Measurements from ENCODE around the gene GRM8.

Gene GRM8

GRCh38 chr7:126783613-126784012 lies 469.1 kb downstream of the GRM8 start:
- no peak overlapping the region for H3K4me3 Mint-ChIP-seq
- no peaks in the 10 kb centered on the region for H3K36me3 Mint-ChIP-seq (ENCODE audit: low read depth)
- H3K27ac Mint-ChIP-seq = no peak overlapping the region
- no peaks in the 10 kb centered on the region for H3K9me3 Mint-ChIP-seq
- peaks cover 8% of the 10 kb centered on the region for H3K27me3 Mint-ChIP-seq
- H3K4me1 Mint-ChIP-seq (ENCODE audit: low read depth) = no peaks in the 10 kb centered on the region

- Mint-ChIP-seq H3K27me3 (peaks cover 5% of the 10 kb centered on the region), H3K4me3 (no peak overlapping the region), H3K27ac (no peak overlapping the region), H3K4me1 (ENCODE audit: low read depth) (no peaks in the 10 kb centered on the region), H3K9me3 (no peaks in the 10 kb centered on the region), H3K36me3 (ENCODE audit: low read depth) (no peaks in the 10 kb centered on the region)
Measured at GRCh38 chr7:126780993-126781392, 471.7 kb downstream of the GRM8 start.

GRCh38 chr7:126778101-126778500 lies 474.6 kb downstream of the GRM8 start:
- Mint-ChIP-seq H3K4me3 (no peak overlapping the region), H3K27ac (no peak overlapping the region), H3K27me3 (peaks cover 5% of the 10 kb centered on the region), H3K4me1 (ENCODE audit: low read depth) (no peaks in the 10 kb centered on the region), H3K9me3 (no peaks in the 10 kb centered on the region), H3K36me3 (ENCODE audit: low read depth) (no peaks in the 10 kb centered on the region)

GRCh38 chr7:126776498-126776897 lies 476.2 kb downstream of the GRM8 start:
- no peaks in the 10 kb centered on the region for H3K9me3 Mint-ChIP-seq
- H3K27ac Mint-ChIP-seq = no peak overlapping the region
- no peak overlapping the region for H3K4me3 Mint-ChIP-seq
- H3K36me3 Mint-ChIP-seq (ENCODE audit: low read depth) = no peaks in the 10 kb centered on the region
- no peaks in the 10 kb centered on the region for H3K4me1 Mint-ChIP-seq (ENCODE audit: low read depth)
- peaks cover 10% of the 10 kb centered on the region for H3K27me3 Mint-ChIP-seq

- Mint-ChIP-seq H3K4me3 (no peak overlapping the region), H3K27me3 (peaks cover 5% of the 10 kb centered on the region), H3K4me1 (ENCODE audit: low read depth) (no peaks in the 10 kb centered on the region), H3K36me3 (ENCODE audit: low read depth) (no peaks in the 10 kb centered on the region), H3K9me3 (no peaks in the 10 kb centered on the region), H3K27ac (no peak overlapping the region)
Measured at GRCh38 chr7:126774077-126774476, 478.7 kb downstream of the GRM8 start.

GRCh38 chr7:126768836-126769235 lies 483.9 kb downstream of the GRM8 start:
- Mint-ChIP-seq H3K4me3 (no peak overlapping the region), H3K27me3 (peaks cover 8% of the 10 kb centered on the region), H3K9me3 (no peaks in the 10 kb centered on the region), H3K4me1 (ENCODE audit: low read depth) (no peaks in the 10 kb centered on the region), H3K36me3 (ENCODE audit: low read depth) (no peaks in the 10 kb centered on the region), H3K27ac (no peak overlapping the region)

GRCh38 chr7:126760914-126761577 lies 491.7 kb downstream of the GRM8 start:
- Mint-ChIP-seq H3K27ac (no peak overlapping the region), H3K4me3 (no peak overlapping the region), H3K9me3 (no peaks in the 10 kb centered on the region), H3K4me1 (ENCODE audit: low read depth) (no peaks in the 10 kb centered on the region), H3K36me3 (ENCODE audit: low read depth) (no peaks in the 10 kb centered on the region), H3K27me3 (no peaks in the 10 kb centered on the region)

- Mint-ChIP-seq H3K36me3 (ENCODE audit: low read depth) (no peaks in the 10 kb centered on the region), H3K27me3 (no peaks in the 10 kb centered on the region), H3K27ac (no peak overlapping the region), H3K4me1 (ENCODE audit: low read depth) (no peaks in the 10 kb centered on the region), H3K4me3 (no peak overlapping the region), H3K9me3 (no peaks in the 10 kb centered on the region)
Measured at GRCh38 chr7:126755381-126755780, 497.4 kb downstream of the GRM8 start.

- no peaks in the 10 kb centered on the region for H3K4me1 Mint-ChIP-seq (ENCODE audit: low read depth)
- no peak overlapping the region for H3K4me3 Mint-ChIP-seq
- H3K36me3 Mint-ChIP-seq (ENCODE audit: low read depth) = no peaks in the 10 kb centered on the region
- H3K9me3 Mint-ChIP-seq = no peaks in the 10 kb centered on the region
- no peaks in the 10 kb centered on the region for H3K27me3 Mint-ChIP-seq
- H3K27ac Mint-ChIP-seq = no peak overlapping the region
Measured at GRCh38 chr7:126750207-126750911, 502.4 kb downstream of the GRM8 start.

GRCh38 chr7:126728967-126729366 lies 523.8 kb downstream of the GRM8 start:
- Mint-ChIP-seq H3K4me1 (ENCODE audit: low read depth) (no peaks in the 10 kb centered on the region), H3K36me3 (ENCODE audit: low read depth) (no peaks in the 10 kb centered on the region), H3K4me3 (no peak overlapping the region), H3K27ac (no peak overlapping the region), H3K27me3 (no peaks in the 10 kb centered on the region), H3K9me3 (no peaks in the 10 kb centered on the region)

GRCh38 chr7:126727930-126728391 lies 524.8 kb downstream of the GRM8 start:
- Mint-ChIP-seq H3K27ac (no peak overlapping the region), H3K9me3 (no peaks in the 10 kb centered on the region), H3K4me1 (ENCODE audit: low read depth) (no peaks in the 10 kb centered on the region), H3K4me3 (no peak overlapping the region), H3K36me3 (ENCODE audit: low read depth) (no peaks in the 10 kb centered on the region), H3K27me3 (no peaks in the 10 kb centered on the region)

- no peak overlapping the region for H3K27ac Mint-ChIP-seq
- no peak overlapping the region for H3K4me3 Mint-ChIP-seq
- no peaks in the 10 kb centered on the region for H3K27me3 Mint-ChIP-seq
- H3K9me3 Mint-ChIP-seq = no peaks in the 10 kb centered on the region
- H3K36me3 Mint-ChIP-seq (ENCODE audit: low read depth) = no peaks in the 10 kb centered on the region
- H3K4me1 Mint-ChIP-seq (ENCODE audit: low read depth) = no peaks in the 10 kb centered on the region
Measured at GRCh38 chr7:126723966-126724544, 528.7 kb downstream of the GRM8 start.

GRCh38 chr7:126720232-126720631 lies 532.5 kb downstream of the GRM8 start:
- Mint-ChIP-seq H3K4me1 (ENCODE audit: low read depth) (no peaks in the 10 kb centered on the region), H3K4me3 (no peak overlapping the region), H3K9me3 (no peaks in the 10 kb centered on the region), H3K36me3 (ENCODE audit: low read depth) (no peaks in the 10 kb centered on the region), H3K27me3 (no peaks in the 10 kb centered on the region), H3K27ac (no peak overlapping the region)

- H3K4me1 Mint-ChIP-seq (ENCODE audit: low read depth) = no peaks in the 10 kb centered on the region
- no peaks in the 10 kb centered on the region for H3K36me3 Mint-ChIP-seq (ENCODE audit: low read depth)
- no peaks in the 10 kb centered on the region for H3K9me3 Mint-ChIP-seq
- H3K27ac Mint-ChIP-seq = no peak overlapping the region
- H3K27me3 Mint-ChIP-seq = no peaks in the 10 kb centered on the region
- H3K4me3 Mint-ChIP-seq = no peak overlapping the region
Measured at GRCh38 chr7:126718419-126718818, 534.3 kb downstream of the GRM8 start.

GRCh38 chr7:126716321-126716720 lies 536.4 kb downstream of the GRM8 start:
- no peaks in the 10 kb centered on the region for H3K36me3 Mint-ChIP-seq (ENCODE audit: low read depth)
- no peak overlapping the region for H3K27ac Mint-ChIP-seq

More at GRCh38 chr7:126716321-126716720, 536.4 kb downstream of the GRM8 start:
- H3K9me3 Mint-ChIP-seq = no peaks in the 10 kb centered on the region
- H3K4me1 Mint-ChIP-seq (ENCODE audit: low read depth) = no peaks in the 10 kb centered on the region
- H3K27me3 Mint-ChIP-seq = no peaks in the 10 kb centered on the region
- H3K4me3 Mint-ChIP-seq = no peak overlapping the region
